Cerebellar cortex (tissue), 1 donor: ENCODE data around the gene ADORA3.
"Not testable (repeated sequence)": the region's sequence is repeated elsewhere in the genome, so short reads cannot be mapped to it uniquely, and the experiment has no call there.

Experiments
- DNase-seq: peaks from one replicate; pipeline ENCODE4 v3.0.0-alpha.2; 2015; ENCODE audit warnings: low spot score

The ADORA3 gene

DNA sequence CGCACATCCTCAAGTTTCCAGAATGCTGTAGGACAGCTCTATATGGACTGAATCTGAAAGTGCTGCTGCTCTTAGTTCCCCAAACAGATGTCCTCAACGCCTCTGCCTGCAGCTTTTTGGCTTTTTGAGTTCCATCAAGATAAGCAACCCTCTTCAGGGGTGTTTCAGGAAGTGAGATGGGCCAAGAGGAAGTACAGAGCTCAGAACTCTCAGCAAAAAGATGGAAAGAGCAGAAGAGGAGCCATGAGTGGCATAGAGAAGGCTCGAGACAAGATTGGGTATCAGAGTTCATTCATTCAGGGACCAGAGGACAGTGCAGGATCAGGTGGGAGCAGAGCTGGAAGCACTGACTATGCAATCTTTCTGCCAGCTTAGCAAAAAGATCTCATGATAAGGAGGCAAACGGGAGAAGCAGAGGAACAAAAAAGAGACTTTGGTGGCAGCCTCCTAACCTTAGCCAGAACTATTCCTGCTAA, at the start of gene ADORA3, which contains the start of gene TMIGD3:
ADORA3 (minus strand) TSS at position 49 of the 476 bp plus-strand sequence. CDS start 279 bp downstream, outside the sequence.
TMIGD3 (minus strand) TSS at position 49 of the 476 bp plus-strand sequence. CDS start 279 bp downstream, outside the sequence.
- DNase-seq = no peak

DNA sequence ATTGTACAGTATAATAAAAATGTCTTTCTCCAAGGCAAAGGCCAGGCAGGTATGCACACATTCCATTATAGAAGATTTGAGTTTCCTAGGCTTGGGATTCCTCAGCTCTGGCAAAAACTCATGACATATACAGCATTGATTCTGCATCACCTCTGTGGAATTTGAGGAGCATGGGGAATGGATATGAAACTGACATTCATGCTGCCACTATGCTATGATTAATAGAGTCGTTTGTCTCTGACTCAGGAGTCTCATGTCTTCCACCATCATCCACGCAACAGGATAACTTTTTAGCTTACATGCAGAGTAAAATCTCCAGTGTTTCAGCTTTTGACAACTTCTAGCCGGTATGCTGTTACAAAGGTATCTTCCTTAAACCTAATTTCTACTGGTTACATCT, 49.8 kb upstream of the ADORA3 start:
- DNase-seq = no peak

DNA sequence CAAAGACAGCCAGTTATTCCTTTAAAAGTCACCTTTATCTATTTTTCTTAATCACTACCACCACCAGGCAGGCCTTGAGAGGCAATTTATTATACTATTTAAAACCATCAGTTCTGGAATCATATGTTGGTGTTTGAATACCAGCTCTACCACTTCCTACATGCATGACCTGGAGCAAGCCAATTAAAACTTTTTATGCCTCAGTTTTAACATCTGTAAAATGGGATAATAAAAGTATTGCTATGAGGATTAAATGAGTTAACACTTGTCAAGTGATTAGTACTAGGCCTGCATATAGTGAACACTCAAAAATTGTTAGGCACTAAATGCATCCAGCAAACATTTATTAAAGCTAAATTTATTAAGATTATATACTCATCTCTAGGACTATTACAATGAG, 49.2 kb upstream of the ADORA3 start:
- no peak for DNase-seq

GRCh38 chr1:111551623-111552411, 48.4 kb upstream of the ADORA3 start:
- DNase-seq = no peak

DNA sequence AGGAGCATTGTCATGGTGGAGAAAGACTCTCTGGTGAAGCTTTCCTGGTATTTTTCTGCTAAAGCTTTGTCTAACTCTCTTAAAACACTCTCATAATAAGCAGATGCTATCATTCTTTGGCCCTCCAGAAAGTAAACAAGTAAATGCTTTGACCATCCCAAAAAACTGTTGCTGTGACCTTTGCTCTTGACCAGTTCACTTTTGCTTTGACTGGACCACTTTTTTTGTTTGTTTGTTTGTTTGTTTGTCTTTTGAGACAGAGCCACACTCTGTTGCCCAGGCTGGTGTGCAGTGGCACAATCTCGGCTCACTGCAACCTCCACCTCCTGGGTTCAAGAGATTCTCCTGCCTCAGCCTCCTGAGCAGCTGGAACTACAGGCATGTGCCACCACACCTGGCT, 44.4 kb upstream of the ADORA3 start:
- DNase-seq = not testable (repeated sequence)

GRCh38 chr1:111542187-111542586, 38.8 kb upstream of the ADORA3 start:
- DNase-seq = peak; percentile 51

DNA sequence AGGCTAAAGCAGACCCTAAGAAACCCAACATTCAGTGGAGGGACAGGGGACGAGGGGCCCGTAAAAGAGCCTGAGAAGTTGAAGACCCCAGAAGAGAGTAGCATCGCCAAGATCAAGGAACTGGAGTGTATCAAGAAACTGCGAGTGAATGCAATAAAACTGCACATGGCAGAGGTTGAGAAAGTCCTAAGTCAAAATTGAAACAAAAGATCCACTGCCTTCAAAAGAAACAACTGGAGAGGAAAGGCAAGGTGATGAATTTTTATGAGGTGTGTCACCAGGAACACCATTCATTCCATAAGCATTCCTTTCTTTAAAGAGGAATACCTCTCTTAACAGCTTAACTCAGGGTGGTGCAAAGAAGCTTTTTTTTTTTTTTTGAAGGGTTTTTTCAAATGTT, 38.3 kb upstream of the ADORA3 start:
- DNase-seq = peak; percentile 68

DNA sequence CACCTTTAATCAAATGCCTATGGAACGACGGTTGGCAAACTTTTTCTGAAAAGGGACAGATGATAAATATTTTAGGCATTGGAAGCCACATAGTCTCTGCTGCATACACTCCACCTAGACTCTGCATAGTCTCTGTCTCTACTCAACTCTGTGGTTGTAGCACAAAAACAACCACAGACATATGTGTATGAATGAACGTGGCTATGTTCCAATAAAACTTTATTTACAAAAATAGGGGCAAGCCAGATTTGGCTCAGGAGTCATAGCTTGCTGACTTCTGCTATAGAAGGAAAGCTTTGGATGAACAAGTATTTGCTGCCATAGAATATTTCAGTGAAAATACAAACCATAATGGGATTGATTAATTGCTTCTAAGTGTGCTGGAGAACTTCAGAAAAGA, 37.5 kb upstream of the ADORA3 start:
- no peak for DNase-seq

DNA sequence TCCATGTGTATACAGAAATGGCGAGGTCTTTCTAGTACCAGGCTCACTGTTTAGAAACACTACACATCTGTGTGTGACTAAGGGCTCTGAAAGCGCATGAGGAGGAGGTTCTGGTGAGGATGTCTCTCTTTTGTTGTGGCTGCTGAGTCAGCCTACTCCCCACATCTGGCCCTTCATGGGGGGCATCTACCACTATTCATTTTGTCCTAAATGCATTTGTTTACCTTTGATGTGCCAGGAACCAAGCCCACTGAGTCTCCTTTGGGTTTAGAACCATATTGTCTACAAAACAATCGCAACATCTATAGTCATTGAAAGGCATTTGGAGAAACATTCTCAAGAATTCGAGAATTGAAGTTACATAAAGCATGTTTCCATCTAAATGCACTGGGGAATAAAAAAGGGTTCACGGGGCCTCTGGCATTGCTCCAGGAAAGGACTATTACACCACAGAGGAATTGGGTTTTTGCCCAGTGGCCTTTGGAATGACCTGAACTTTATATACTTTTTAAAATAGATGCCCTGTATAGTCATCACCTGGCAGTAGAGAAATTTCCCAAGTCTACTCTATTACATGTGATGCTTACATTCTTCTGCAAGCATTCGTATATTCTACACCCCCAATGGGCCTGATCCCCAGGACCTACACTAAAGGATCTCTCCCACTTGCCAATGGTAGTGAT, 35.1 kb upstream of the ADORA3 start:
- no peak for DNase-seq

DNA sequence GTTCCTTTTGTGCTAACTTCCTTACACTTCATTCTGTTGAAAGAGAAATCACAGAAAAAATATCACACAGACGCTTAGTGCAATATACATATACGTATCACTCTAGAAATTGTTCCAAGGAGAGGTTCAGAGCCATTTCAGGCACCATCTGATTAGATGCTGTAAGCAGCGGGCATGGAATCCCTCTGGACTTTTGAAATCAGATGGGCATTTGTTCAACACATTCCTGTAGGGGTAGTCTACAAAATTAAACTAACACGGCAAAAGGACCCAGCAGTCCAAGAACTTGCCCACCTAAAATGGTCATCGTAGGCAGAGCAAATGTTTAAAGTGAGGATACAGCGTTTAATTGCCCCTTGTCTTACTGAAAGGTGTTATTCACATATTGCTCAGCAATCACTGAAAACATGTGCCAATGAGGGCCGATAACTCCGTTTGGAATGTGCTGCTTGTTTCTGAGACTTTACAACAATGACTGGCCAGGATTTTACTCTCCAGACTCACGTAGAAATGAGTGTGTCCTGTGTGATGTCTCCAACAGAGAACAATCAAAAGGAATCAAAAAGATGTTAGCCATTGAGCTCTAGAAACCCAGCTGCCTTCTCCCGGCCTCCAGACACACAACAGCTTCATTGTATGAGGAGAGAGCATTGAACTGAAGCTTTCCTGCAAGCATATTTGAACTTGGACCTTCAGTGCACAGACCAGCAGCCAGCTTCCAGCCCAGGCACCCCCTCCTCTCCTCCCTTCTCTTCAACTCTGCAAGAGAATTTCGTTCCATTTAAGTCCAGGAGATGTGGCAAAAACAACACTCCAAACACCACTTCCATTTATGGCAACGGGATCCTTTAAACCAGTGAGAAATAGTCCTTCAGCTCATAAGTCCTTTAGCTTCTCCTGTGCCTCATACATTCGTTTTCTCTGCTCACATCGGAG, 32.1 kb upstream of the ADORA3 start:
- DNase-seq = no peak

DNA sequence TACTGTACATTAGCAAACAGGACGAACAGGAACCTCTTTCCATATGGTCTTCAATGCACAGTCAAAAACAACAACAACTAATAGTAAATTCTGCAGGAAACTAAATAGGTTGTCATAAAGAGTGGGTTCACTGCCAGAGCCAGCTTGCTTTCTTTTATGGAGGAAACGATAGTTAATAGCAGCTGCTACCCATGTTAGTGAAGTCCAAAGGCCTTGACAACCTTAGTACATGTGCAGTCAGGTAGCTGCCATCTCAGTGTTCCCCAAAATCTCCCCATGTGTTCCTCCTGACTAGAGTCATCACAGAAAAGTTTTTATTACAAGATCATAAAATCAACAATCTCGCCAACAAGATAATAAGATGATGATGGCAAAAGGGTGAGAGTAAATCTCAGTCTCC, 16.6 kb upstream of the ADORA3 start:
- no peak for DNase-seq

GRCh38 chr1:111517469-111518225, 14.2 kb upstream of the ADORA3 start:
- DNase-seq = no peak

DNA sequence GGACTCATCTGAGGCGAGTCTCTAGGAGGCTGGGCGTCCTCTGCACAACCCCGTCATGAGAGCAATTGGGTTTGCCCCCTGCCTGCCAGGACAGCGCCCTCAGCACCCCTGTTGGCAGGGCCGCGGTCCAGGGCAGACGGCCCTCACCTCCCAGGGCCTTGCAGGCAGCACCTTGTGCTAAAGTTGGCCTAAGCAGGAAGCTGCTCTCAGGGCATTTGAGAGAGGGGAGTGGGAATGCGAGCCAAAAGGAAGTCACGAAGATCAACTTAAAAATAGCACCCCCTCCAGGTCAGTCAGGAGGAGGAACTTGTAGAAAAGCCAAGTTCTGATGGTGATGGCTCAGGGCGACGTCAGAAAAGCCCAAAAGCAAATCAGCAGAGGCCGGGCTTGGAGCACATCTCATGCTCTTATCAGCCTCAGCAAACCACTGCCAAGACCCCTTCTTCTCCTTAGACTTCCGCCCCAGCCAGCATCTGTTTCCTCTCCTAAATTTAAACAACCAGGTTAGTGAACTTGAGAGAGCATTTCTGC, 12.6 kb upstream of the ADORA3 start:
- DNase-seq = peak; percentile 39

DNA sequence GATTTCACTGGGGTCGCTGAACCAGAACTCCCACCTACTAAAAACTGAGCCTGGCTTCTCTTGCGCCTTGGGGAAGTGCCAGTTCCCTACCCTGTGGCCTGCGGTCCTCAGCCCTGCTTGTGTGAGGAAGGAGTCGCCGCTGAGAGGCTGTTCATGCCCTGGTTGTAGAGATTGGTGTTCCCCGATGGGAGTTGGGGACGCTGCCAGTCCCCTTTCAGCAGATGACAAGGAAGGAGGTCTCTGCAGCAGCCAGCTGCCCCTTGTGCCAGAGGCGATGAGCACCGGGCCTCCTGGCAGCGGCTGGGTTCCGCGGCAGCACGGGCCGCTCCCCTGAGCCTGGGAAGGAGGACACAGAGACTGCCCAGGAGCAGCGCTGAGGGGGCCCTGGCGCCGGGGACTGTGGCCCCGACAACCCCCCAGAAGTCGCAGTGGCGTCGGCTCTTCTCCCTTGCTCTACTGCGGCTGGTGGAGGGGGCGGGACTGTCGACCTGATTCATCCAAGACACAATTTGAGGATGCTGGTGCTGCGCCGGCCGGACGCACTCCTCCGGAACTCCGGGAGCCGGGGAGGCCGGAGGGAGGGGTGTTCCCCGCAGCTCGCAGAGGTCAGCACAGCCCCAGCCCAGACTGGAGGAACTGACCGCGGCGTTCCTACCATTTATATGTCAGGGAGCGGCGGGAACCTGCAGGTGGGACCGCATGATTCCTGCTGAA, 12.0 kb upstream of the ADORA3 start:
- DNase-seq = peak; percentile 21

GRCh38 chr1:111513410-111514020, 10.1 kb upstream of the ADORA3 start:
- no peak for DNase-seq

DNA sequence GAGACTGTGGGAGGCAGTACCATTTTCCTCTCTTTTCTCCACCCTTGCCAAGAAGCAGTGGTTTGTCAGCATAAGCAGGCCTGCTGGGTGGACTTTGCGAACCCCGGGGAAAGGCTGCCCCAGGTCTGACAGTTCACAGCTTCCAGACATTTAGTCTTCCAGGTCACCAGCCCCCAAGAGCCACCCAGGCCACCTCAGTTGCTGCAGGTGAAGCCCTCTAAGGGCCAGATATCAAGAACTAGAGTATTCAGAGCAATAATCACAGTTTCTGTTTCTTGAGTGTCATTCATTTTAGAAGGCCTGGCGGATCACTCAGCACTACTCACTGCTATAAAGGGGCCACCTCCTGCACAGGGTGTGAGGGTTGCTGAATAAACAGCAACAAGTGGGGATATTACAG, 9.5 kb upstream of the ADORA3 start:
- no peak for DNase-seq

DNA sequence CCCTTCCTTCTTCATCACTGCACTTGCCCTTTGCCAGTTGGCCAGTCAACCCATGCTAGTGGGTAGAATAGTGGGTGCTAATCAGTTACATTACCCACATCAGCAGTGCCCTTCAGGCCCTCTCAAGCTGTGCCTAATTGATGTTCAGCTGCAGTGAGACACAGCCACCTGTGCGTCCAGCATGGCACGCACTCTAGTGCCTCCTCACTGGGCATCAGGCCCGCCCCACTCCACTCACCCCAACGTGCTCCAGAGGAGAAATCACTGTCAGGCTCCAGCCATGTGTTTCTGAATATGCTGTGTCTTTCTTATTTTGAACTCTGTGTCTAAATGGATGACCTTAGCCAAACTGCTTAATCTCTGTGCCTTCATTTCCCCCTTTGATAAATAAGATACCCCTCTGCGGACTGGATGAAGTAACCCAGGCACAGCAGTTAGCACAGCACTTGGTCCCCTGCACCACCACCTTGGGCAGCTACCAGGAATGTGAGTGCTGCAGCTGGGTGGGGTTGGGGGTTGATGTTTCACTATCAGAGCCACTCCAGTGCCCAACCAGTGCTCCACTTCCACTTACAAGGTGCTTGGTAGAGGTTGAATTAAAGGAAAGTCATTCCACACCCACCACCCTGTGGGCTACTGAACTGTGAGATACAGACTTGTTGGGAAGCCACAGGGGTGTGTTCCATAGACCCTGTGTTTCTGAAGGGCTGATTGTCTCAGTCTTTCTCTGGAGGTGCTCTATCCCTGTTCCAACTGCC, 8.9 kb upstream of the ADORA3 start:
- DNase-seq = no peak

DNA sequence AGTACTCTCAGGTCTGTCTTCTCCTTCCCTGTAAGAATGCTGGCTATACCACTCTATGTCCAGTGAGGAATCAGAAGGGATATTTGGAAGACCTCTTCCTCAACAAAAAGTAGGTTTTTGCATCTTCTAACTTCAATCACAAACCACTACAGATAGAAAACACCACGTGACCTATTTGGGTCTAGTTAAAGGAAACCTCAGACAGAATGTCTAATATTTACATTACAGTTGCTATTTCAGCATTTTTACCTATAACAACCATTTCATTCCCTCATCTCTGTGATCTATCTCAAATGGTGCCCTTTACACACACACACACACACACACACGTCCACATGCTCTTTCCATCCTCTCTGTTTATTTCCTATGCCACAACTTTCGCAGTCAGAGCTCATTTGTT, 7.9 kb upstream of the ADORA3 start:
- no peak for DNase-seq

DNA sequence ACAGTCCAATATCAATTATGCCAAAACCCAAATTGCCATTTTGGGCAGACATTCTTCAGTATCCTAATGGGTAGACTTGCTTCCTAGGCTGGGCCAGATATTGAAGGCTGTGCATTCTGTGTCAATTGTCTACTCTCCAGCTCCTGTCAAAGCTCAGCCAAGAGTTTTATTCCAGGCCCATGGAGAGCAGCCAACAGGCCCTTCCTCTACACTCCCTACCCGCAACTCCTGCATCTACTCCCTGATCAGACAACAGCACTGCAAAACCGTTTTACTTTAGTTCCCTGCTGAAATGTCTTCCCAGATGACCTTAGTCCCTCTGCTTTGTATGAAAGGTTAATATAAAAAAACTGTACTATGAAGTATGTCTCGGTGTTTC, 6.6 kb upstream of the ADORA3 start:
- DNase-seq = no peak
